Measurements from ENCODE around the gene KLK7.

Gene KLK7

DNA sequence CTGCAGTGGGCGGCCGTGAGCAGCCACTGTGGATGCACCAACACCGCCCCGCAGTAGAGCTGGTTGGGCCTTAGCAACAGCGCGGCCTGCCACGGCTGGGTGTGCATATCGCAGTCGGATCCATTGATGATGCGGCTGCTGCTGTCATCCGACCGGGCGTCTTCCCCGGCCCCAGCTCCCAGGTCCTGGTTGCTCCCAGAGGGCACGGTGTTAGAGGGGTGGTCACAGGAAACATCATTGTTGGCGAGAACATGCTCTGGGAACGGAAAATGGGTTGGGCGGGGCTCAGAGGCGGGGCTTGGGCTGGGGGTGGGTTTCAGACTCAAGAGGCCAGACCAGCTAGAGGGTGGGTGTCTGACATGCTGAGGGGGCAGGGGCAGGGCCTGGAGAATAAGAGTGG is 33.9 kb downstream of the KLK7 start:
- Histone ChIP-seq H3K27me3 (replicated peaks; ENCODE audit: insufficient read depth, low read length) (peaks cover 33% of the 10 kb centered on the region), H3K27ac (ENCODE audit: low read length) (no peak overlapping the region), H3K9ac (ENCODE audit: low read length) (no peak overlapping the region), H4K20me1 (ENCODE audit: insufficient read depth, low read length) (no peaks in the 10 kb centered on the region), H3K9me3 (replicated peaks; ENCODE audit: insufficient read depth, low read length) (no peaks in the 10 kb centered on the region), H3K4me2 (ENCODE audit: low read depth, low read length) (no peak overlapping the region), H3K36me3 (replicated peaks; ENCODE audit: insufficient read depth, low read length) (no peaks in the 10 kb centered on the region), H3K4me1 (ENCODE audit: low read length) (no peaks in the 10 kb centered on the region), H3K4me3 (ENCODE audit: low read length) (no peak overlapping the region), H2AFZ (ENCODE audit: low read length) (no peak overlapping the region), H3K9me2 (replicated peaks; ENCODE audit: insufficient read depth, low read length) (no peaks in the 10 kb centered on the region), H3K79me2 (ENCODE audit: low read length) (no peaks in the 10 kb centered on the region), H3F3A (ENCODE audit: insufficient read depth, low read length) (no peaks in the 10 kb centered on the region)
- DNase-seq = no peak
- TF ChIP-seq EZH2 (optimal IDR thresholded peaks at IDR 0.05; ENCODE audit: low read depth, low read length) = no peak
- no peak for TF ChIP-seq EZH2phosphoT487 (IDR thresholded peaks at IDR 0.05; ENCODE audit: low read length)
- TF ChIP-seq, protein P1, sequence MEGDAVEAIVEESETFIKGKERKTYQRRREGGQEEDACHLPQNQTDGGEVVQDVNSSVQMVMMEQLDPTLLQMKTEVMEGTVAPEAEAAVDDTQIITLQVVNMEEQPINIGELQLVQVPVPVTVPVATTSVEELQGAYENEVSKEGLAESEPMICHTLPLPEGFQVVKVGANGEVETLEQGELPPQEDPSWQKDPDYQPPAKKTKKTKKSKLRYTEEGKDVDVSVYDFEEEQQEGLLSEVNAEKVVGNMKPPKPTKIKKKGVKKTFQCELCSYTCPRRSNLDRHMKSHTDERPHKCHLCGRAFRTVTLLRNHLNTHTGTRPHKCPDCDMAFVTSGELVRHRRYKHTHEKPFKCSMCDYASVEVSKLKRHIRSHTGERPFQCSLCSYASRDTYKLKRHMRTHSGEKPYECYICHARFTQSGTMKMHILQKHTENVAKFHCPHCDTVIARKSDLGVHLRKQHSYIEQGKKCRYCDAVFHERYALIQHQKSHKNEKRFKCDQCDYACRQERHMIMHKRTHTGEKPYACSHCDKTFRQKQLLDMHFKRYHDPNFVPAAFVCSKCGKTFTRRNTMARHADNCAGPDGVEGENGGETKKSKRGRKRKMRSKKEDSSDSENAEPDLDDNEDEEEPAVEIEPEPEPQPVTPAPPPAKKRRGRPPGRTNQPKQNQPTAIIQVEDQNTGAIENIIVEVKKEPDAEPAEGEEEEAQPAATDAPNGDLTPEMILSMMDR (IDR thresholded peaks at IDR 0.05; ENCODE audit: low read length) = no peak

DNA sequence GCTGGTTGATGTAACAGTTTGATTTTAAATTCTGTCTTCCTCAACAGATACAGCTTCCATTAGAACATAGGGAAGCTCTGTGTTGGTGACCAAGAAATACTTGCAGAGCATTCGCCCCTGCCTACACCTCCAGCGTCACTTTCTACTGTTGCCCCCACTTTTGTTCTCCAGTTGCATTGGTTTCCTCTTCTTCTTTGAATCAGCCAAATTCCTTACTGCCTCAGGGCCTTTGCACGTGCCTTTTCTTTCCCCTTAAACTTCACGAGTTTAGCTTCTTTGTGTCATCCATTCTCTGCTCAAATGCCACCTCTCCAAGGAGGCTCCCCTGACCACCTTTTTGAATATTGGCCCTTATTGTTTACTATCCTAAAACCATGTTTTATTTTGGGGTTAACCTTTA is 36.6 kb downstream of the KLK7 start:
- no peak overlapping the region for H3K27ac ChIP-seq (ENCODE audit: low read length)
- DNase-seq = no peak
- no peaks in the 10 kb centered on the region for H4K20me1 ChIP-seq (ENCODE audit: insufficient read depth, low read length)
- H3K9me2 ChIP-seq (replicated peaks; ENCODE audit: insufficient read depth, low read length) = no peaks in the 10 kb centered on the region
- no peaks in the 10 kb centered on the region for H3K36me3 ChIP-seq (replicated peaks; ENCODE audit: insufficient read depth, low read length)
- TF ChIP-seq EZH2 (optimal IDR thresholded peaks at IDR 0.05; ENCODE audit: low read depth, low read length) (no peak), EZH2phosphoT487 (IDR thresholded peaks at IDR 0.05; ENCODE audit: low read length) (no peak)
- TF ChIP-seq, protein P1 (IDR thresholded peaks at IDR 0.05; ENCODE audit: low read length) = no peak
- H3K4me2 ChIP-seq (ENCODE audit: low read depth, low read length) = no peak overlapping the region
- H3K9ac ChIP-seq (ENCODE audit: low read length) = no peak overlapping the region
- H3K79me2 ChIP-seq (ENCODE audit: low read length) = no peaks in the 10 kb centered on the region
- H3K27me3 ChIP-seq (replicated peaks; ENCODE audit: insufficient read depth, low read length) = peaks cover 34% of the 10 kb centered on the region
- no peaks in the 10 kb centered on the region for H3K4me1 ChIP-seq (ENCODE audit: low read length)
- H3K4me3 ChIP-seq (ENCODE audit: low read length) = no peak overlapping the region
- no peaks in the 10 kb centered on the region for H3F3A ChIP-seq (ENCODE audit: insufficient read depth, low read length)
- no peaks in the 10 kb centered on the region for H3K9me3 ChIP-seq (replicated peaks; ENCODE audit: insufficient read depth, low read length)
- H2AFZ ChIP-seq (ENCODE audit: low read length) = no peak overlapping the region

DNA sequence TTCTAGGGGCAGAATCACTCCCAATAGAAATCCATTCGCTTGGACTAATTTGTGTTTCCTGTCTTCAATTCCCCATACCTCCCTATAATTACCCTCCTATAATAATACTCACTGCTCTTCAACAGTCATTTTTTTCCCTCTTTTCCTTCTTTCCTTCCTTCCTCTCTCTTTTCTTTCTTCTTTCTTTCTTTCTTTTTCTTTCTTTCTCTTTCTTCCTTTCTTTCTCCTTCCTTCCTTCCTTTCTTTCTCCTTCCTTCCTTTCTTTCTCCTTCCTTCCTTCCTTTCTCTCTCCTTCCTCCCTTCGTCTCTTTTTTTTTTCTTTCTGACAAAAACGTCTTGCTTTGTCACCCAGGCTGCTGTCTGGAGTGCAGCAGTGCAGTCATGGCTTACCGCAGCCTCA is 38.9 kb downstream of the KLK7 start:
- Histone ChIP-seq H3K79me2 (ENCODE audit: low read length) (no peaks in the 10 kb centered on the region), H3K9me2 (replicated peaks; ENCODE audit: insufficient read depth, low read length) (no peaks in the 10 kb centered on the region), H3K9me3 (replicated peaks; ENCODE audit: insufficient read depth, low read length) (no peaks in the 10 kb centered on the region), H3K4me3 (ENCODE audit: low read length) (no peak overlapping the region), H3K27me3 (replicated peaks; ENCODE audit: insufficient read depth, low read length) (peaks cover 34% of the 10 kb centered on the region), H3K9ac (ENCODE audit: low read length) (no peak overlapping the region), H3K4me1 (ENCODE audit: low read length) (no peaks in the 10 kb centered on the region), H2AFZ (ENCODE audit: low read length) (no peak overlapping the region), H3F3A (ENCODE audit: insufficient read depth, low read length) (no peaks in the 10 kb centered on the region), H4K20me1 (ENCODE audit: insufficient read depth, low read length) (no peaks in the 10 kb centered on the region), H3K36me3 (replicated peaks; ENCODE audit: insufficient read depth, low read length) (no peaks in the 10 kb centered on the region), H3K27ac (ENCODE audit: low read length) (no peak overlapping the region), H3K4me2 (ENCODE audit: low read depth, low read length) (no peak overlapping the region)
- DNase-seq = no peak
- TF ChIP-seq EZH2phosphoT487 (IDR thresholded peaks at IDR 0.05; ENCODE audit: low read length) (no peak), EZH2 (optimal IDR thresholded peaks at IDR 0.05; ENCODE audit: low read depth, low read length) (no peak)
- TF ChIP-seq, protein P1 (IDR thresholded peaks at IDR 0.05; ENCODE audit: low read length) = no peak
